ENCODE data around the gene SPON1. TPM values are rescaled to one million over a fixed set of nuclear protein-coding genes. Genes with fewer than 3 reads are reported as not detected.

SPON1 gene
- total and polyA plus RNA-seq, 10 of the 15 experiments (the other 5 are each of a cell fraction or from before 2014, with no cell fraction given), result 0.13 to 1.1 (median 0.18) TPM; not detected in 5

GRCh38 chr11:14140991-14141390 is 178.5 kb downstream of the SPON1 start:
- FAIRE-seq, result no peak
- Histone ChIP-seq H3K9ac (ENCODE audit: control insufficient read depth, insufficient read depth, low read length) (no peak overlapping the region), H3K27ac (ENCODE audit: control insufficient read depth, insufficient read depth) (no peak overlapping the region), H3K4me3 (no peak overlapping the region), H3K36me3 (ENCODE audit: control insufficient read depth in 2 of 2, insufficient read depth in 2 of 2, low read length in 1 of 2) (no peaks in the 10 kb centered on the region), H3K9me3 (replicated peaks; ENCODE audit: control insufficient read depth, insufficient read depth, low read length) (no peaks in the 10 kb centered on the region), H3K79me2 (ENCODE audit: control insufficient read depth, insufficient read depth, low read length) (no peaks in the 10 kb centered on the region), H3K27me3 (replicated peaks in 1 of 2; ENCODE audit: control insufficient read depth in 2 of 2, insufficient read depth in 2 of 2, low read length in 1 of 2) (no peaks in the 10 kb centered on the region), H3K4me1 (ENCODE audit: control insufficient read depth, insufficient read depth, low read length) (no peaks in the 10 kb centered on the region), H3K4me2 (ENCODE audit: control insufficient read depth, insufficient read depth) (no peak overlapping the region), H4K20me1 (ENCODE audit: control insufficient read depth, insufficient read depth) (no peaks in the 10 kb centered on the region), H2AFZ (ENCODE audit: control insufficient read depth, low read depth, low read length) (no peak overlapping the region)
- POLR2A ChIA-PET, result no interaction called here
- in situ Hi-C loops (cut with MboI) (no loop called here), intact Hi-C loops (cut with micrococcal nuclease; ENCODE audit: unreplicated experiment) (no loop called here)
- RAD21 ChIA-PET (ENCODE audit: unreplicated experiment), result no interaction called here
- CTCF ChIA-PET, result no interaction called here
- 20% methylated on average over 2 of the region's 3 CpGs for WGBS (ENCODE audit: insufficient coverage, insufficient replicate concordance, low lambda C conversion rate, missing lambda C conversion rate)
- no peak for DNase-seq (ENCODE audit: low read depth, low spot score)
- SMC1A ChIA-PET (ENCODE audit: uncharacterized antibody, unreplicated experiment), result no interaction called here
- BruUV-seq (replicated peaks), result no TSS peak
- TF ChIP-seq, protein P1, sequence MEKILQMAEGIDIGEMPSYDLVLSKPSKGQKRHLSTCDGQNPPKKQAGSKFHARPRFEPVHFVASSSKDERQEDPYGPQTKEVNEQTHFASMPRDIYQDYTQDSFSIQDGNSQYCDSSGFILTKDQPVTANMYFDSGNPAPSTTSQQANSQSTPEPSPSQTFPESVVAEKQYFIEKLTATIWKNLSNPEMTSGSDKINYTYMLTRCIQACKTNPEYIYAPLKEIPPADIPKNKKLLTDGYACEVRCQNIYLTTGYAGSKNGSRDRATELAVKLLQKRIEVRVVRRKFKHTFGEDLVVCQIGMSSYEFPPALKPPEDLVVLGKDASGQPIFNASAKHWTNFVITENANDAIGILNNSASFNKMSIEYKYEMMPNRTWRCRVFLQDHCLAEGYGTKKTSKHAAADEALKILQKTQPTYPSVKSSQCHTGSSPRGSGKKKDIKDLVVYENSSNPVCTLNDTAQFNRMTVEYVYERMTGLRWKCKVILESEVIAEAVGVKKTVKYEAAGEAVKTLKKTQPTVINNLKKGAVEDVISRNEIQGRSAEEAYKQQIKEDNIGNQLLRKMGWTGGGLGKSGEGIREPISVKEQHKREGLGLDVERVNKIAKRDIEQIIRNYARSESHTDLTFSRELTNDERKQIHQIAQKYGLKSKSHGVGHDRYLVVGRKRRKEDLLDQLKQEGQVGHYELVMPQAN (conservative IDR thresholded peaks at IDR 0.05), result no peak
- TF ChIP-seq NFXL1 (IDR thresholded peaks at IDR 0.05; ENCODE audit: borderline replicate concordance), result no peak
- TF ChIP-seq, protein P2, sequence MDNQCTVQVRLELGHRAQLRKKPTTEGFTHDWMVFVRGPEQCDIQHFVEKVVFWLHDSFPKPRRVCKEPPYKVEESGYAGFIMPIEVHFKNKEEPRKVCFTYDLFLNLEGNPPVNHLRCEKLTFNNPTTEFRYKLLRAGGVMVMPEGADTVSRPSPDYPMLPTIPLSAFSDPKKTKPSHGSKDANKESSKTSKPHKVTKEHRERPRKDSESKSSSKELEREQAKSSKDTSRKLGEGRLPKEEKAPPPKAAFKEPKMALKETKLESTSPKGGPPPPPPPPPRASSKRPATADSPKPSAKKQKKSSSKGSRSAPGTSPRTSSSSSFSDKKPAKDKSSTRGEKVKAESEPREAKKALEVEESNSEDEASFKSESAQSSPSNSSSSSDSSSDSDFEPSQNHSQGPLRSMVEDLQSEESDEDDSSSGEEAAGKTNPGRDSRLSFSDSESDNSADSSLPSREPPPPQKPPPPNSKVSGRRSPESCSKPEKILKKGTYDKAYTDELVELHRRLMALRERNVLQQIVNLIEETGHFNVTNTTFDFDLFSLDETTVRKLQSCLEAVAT (IDR thresholded peaks at IDR 0.05), result no peak
- ATAC-seq, result no peak

DNA sequence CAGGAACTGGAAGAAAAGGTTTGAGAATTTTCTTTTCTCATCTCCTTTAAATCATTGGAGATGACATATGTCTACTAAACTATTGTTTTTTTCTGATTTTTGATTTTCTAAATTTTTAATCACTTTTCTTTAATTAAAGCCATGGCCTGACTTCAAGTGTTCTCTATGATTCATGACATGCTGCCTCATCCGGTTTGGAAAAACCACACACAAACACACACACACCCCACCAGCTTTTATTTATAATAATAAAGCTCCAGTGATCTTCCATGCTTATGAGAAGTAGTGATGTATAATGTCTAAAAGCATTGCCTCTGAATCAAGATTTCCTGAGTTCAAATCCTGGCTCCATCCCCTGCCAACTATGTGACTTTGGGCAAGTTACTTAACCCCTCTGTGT is 179.2 kb downstream of the SPON1 start:
- WGBS (ENCODE audit: insufficient coverage, insufficient replicate concordance, low lambda C conversion rate, missing lambda C conversion rate), result 17% methylated on average over 1 of the region's 1 CpG
- intact Hi-C loops (cut with micrococcal nuclease; ENCODE audit: unreplicated experiment), result no loop called here
- no peak for ATAC-seq
- Histone ChIP-seq H3K4me1 (ENCODE audit: control insufficient read depth, insufficient read depth, low read length) (no peaks in the 10 kb centered on the region), H3K4me3 (no peak overlapping the region), H3K27ac (ENCODE audit: control insufficient read depth, insufficient read depth) (no peak overlapping the region), H3K4me2 (ENCODE audit: control insufficient read depth, insufficient read depth) (no peak overlapping the region), H3K36me3 (ENCODE audit: control insufficient read depth in 2 of 2, insufficient read depth in 2 of 2, low read length in 1 of 2) (no peaks in the 10 kb centered on the region), H2AFZ (ENCODE audit: control insufficient read depth, low read depth, low read length) (no peak overlapping the region), H4K20me1 (ENCODE audit: control insufficient read depth, insufficient read depth) (no peaks in the 10 kb centered on the region), H3K9ac (ENCODE audit: control insufficient read depth, insufficient read depth, low read length) (no peak overlapping the region), H3K27me3 (replicated peaks in 1 of 2; ENCODE audit: control insufficient read depth in 2 of 2, insufficient read depth in 2 of 2, low read length in 1 of 2) (no peaks in the 10 kb centered on the region), H3K79me2 (ENCODE audit: control insufficient read depth, insufficient read depth, low read length) (no peaks in the 10 kb centered on the region), H3K9me3 (replicated peaks; ENCODE audit: control insufficient read depth, insufficient read depth, low read length) (no peaks in the 10 kb centered on the region)
- in situ Hi-C loops (cut with MboI), result no loop called here
- ChIA-PET POLR2A (no interaction called here), RAD21 (ENCODE audit: unreplicated experiment) (no interaction called here), CTCF (no interaction called here), SMC1A (ENCODE audit: uncharacterized antibody, unreplicated experiment) (no interaction called here)
- DNase-seq (ENCODE audit: low read depth, low spot score), result no peak
- no peak for FAIRE-seq
- no TSS peak for BruUV-seq (replicated peaks)
- TF ChIP-seq MXI1 (IDR thresholded peaks at IDR 0.05; ENCODE audit: low read depth, low read length) (no peak), NR2F1 (conservative IDR thresholded peaks at IDR 0.05) (no peak), ZBED1 (IDR thresholded peaks at IDR 0.05; ENCODE audit: borderline replicate concordance) (no peak), JUNB (IDR thresholded peaks at IDR 0.05) (no peak), NFYA (IDR thresholded peaks at IDR 0.05; ENCODE audit: borderline replicate concordance, low read depth, low read length) (no peak), NFIC (IDR thresholded peaks at IDR 0.05; ENCODE audit: low read depth, low read length) (no peak), HCFC1 (IDR thresholded peaks at IDR 0.05; ENCODE audit: low read length) (no peak), ZNF384 (IDR thresholded peaks at IDR 0.05; ENCODE audit: borderline replicate concordance, low read depth, low read length) (no peak)
- TF ChIP-seq, protein P3, sequence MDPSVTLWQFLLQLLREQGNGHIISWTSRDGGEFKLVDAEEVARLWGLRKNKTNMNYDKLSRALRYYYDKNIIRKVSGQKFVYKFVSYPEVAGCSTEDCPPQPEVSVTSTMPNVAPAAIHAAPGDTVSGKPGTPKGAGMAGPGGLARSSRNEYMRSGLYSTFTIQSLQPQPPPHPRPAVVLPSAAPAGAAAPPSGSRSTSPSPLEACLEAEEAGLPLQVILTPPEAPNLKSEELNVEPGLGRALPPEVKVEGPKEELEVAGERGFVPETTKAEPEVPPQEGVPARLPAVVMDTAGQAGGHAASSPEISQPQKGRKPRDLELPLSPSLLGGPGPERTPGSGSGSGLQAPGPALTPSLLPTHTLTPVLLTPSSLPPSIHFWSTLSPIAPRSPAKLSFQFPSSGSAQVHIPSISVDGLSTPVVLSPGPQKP (IDR thresholded peaks at IDR 0.05; ENCODE audit: low read depth, low read length), result no peak
